ENCODE results near the gene BATF3. TPM values are rescaled to one million over a fixed set of nuclear protein-coding genes. Genes with fewer than 3 reads are reported as not detected.

BATF3 gene
- total RNA-seq, 1 donor from 2014 or later, result 3.5 TPM

DNA sequence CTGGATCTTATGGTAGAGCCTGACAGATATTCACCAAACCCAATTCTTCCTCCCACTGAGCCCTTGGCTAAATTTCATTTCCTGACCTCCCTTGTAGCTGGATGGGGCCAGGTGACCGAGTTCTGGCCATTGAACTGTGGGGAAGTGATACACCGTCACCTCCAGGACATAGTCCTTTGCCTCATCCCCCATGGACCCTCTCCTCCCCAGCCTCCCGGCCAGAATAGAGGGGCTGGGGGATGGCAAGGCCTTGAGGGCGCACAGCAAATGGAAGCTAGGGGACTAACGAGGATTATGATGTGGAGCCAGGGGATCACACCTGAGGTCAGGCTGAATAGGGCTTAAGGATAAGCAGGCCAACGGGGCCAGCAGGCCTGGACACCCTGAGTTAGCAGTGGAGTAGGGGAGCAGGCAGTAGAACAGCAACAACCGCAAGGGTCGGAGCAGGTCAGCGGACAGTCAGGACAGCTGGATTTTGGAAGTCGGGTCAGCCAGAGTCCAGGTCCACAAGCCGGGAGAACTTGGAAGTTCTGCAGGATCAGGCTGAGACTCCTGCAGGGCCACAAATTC, 15.0 kb downstream of the BATF3 start:
- DNase-seq (ENCODE audit: low spot score), result no peak

- DNase-seq (ENCODE audit: low spot score), result no peak
These were observed 15.6 kb downstream of the BATF3 start for GRCh38 chr1:212684076-212684475.

- no peak for DNase-seq (ENCODE audit: low spot score)
These were observed 16.3 kb downstream of the BATF3 start for GRCh38 chr1:212683357-212683722.

GRCh38 chr1:212680680-212681389, 18.8 kb downstream of the BATF3 start:
- DNase-seq (ENCODE audit: low spot score), result no peak

- DNase-seq (ENCODE audit: low spot score), result no peak
These were observed 20.9 kb downstream of the BATF3 start for GRCh38 chr1:212678456-212679410.

GRCh38 chr1:212677573-212677972, 22.1 kb downstream of the BATF3 start:
- no peak for DNase-seq (ENCODE audit: low spot score)

DNA sequence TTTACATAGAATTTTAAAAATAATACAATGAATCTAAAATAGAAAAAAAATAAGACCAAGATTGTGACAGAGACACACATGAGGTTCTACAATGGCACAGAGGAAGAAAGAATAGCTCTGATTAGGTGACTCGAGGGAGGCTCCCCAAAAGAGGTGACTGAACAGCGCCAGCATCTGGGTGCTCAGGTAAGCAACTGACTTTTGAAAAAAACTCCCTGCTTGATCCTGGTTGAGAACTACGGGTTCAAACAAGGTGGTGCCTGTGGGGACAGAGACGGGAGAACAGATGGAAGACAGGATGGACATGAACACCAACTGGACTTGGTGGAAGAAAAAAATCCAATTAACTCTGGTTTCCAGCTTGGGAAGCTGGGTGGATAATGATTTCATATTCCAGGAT, 22.5 kb downstream of the BATF3 start:
- no peak for DNase-seq (ENCODE audit: low spot score)

GRCh38 chr1:212675675-212676074, 24.0 kb downstream of the BATF3 start:
- no peak for DNase-seq (ENCODE audit: low spot score)

- DNase-seq (ENCODE audit: low spot score), result no peak
These were observed 24.8 kb downstream of the BATF3 start for GRCh38 chr1:212674872-212675271.

- no peak for DNase-seq (ENCODE audit: low spot score)
These were observed 28.2 kb downstream of the BATF3 start for GRCh38 chr1:212671342-212672031.

DNA sequence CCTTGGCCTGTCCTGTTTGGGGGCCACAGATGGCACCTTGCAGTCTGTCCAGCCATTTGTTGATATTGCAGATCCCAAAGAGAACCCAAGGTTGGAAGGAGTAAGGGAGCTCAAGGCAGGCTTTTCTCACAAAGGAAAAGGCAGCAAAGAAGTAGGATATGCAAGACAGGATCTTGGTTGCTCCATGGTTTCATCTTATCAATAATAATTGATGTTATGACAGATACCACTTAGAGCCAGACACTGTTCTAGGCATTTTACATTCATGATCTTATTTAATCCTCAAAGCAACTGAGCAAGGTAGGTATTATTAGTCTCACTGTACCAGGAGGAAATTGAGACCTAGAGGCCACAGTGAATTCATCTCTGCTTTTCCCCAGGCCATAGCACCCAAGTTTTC, 28.8 kb downstream of the BATF3 start:
- no peak for DNase-seq (ENCODE audit: low spot score)

- DNase-seq (ENCODE audit: low spot score), result no peak
These were observed 29.3 kb downstream of the BATF3 start for GRCh38 chr1:212670301-212670700.

DNA sequence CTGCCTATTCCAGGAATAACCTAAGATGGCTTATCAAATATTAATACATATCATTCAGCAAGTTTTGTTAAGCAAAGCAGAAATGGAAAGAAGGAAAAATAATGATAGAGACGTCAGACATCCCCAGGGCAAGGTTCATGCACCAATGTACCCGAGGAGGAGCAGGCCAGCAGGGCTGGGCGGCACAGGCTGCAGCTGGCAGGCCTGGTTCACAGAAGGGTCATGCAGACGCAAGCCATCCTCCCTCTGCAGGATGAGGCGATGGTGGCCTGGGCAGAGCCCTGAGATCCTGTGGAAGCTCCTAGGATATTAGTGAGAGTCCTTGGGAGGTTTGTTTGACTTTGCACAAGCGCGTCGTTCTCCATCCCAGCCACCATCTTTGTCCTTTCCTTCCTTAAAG, 30.0 kb downstream of the BATF3 start:
- DNase-seq (ENCODE audit: low spot score), result no peak

GRCh38 chr1:212669102-212669501, 30.5 kb downstream of the BATF3 start:
- DNase-seq (ENCODE audit: low spot score), result no peak

GRCh38 chr1:212668477-212668876, 31.2 kb downstream of the BATF3 start:
- no peak for DNase-seq (ENCODE audit: low spot score)

GRCh38 chr1:212667223-212668139, 32.2 kb downstream of the BATF3 start:
- no peak for DNase-seq (ENCODE audit: low spot score)

- DNase-seq (ENCODE audit: low spot score), result no peak
These were observed 33.4 kb downstream of the BATF3 start for GRCh38 chr1:212666116-212666775.

DNA sequence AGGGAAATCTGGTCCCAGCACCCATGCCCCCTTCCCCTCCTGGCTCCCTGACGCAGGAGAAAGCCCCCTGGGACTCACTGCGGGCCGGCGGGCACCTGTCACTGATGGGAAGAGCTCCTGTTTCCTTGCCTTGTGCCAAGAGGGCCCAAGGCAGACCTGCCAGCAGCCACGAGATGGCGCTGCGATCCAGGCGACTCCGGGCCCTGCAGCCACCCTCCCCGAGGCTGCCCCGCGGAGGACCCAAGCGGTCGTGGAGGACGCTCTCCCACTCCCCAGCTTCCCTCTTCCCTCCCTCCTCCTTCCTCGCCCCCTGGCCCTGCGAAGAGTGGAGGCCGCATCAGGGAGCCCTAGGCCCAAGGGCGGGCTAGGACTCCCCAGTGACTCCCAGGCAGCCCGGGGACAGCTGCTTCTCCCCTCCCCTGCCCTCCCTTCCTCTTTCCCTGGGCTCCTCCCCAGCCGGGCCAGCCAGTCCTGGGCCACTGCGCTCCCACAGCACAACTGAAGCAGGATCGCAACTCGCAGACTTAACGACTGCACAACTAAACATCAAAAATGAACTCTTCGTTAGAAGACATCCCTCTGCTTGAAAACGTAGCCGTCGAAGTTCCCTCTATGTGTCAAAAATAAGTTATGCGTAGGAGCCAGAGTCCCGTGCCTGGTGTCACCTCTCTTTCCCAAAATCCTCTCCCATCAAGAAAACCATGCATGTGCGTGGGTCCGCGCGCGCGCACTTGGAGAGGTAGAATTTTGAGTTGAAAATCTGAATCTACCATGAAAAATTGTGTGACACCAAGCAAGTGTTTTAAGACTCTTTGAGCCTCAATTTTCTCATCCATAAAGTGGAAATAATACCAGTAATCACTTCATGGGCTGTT, 34.2 kb downstream of the BATF3 start:
- peak; percentile 78 for DNase-seq (ENCODE audit: low spot score)

DNA sequence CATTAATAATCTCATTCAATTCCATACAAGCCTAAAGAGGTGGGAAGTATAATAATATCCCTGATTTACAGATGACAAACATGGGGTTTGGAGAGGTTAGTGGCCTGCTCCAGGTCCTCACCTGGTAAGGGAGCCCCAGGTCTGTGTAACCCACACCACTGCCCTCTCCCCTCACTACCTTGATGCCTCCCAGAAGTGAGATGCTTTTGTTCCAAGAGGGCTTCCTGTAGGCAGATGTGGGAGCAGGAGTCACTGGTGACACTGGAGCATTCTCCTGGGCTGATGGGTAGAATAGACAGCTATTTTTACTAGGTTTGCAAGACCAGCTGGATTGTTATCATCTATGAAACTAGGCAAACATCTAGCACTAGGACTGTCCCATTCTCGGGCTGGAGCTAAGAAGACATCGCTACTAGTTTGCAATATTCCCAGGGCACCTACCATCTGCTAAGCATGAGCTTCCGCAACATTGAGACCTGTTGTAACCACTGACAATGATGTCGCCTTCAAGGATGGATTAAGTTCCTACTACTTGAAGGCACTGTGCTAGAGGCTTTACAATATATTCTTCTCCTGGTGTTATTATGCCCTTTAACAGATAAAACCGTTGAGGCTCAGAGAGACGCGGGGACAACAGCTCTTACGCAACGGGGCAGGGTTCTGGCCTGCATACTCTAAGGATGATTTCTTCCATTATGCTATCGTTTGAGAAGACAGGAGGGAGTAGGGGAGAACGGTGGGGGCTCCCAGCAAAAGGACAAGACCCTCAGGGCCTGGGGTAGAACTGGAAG, 35.0 kb downstream of the BATF3 start:
- DNase-seq (ENCODE audit: low spot score), result no peak
